NB4 (cell line): Measurements from ENCODE around the gene SLCO2A1.
"Not testable (repeated sequence)": the region's sequence is repeated elsewhere in the genome, so short reads cannot be mapped to it uniquely, and the experiment has no call there.

Source experiments
- CTCF ChIP-seq: IDR thresholded peaks from one replicate; pipeline ENCODE4 v1.5.1; 2012; ENCODE audit warnings: low read depth, low read length
- MAX ChIP-seq: IDR thresholded peaks from 2 replicates; pipeline ENCODE4 v1.6.1; 2011; ENCODE audit warnings: low read depth, low read length

- TF ChIP-seq CTCF, MAX: not testable (repeated sequence)
Observed at GRCh38 chr3:134070281-134070680, 40.6 kb upstream of the SLCO2A1 start.
